DND-41 (cell line): ENCODE data around the gene CACNB2.

Experiments used
- ATAC-seq: fragments of 200-7000 bp; cut with Tn5 transposase; 3 replicates; pipeline ENCODE4 v1.9.1; 2021; ENCODE audit warnings: low read depth; ENCODE audit not compliant: insufficient read depth
- DNase-seq: peaks from one replicate; pipeline ENCODE4 v3.0.0-alpha.2; 2020
- H2AFZ ChIP-seq: 2 replicates; pipeline ENCODE4 v1.6.0; 2012; ENCODE audit warnings: low read depth, low read length
- H3K27ac ChIP-seq: 2 replicates; pipeline ENCODE4 v1.5.1; 2012; ENCODE audit warnings: low read length, inconsistent platforms
- H3K27me3 ChIP-seq: fragments of 200-600 bp; sonication (generic); 2 replicates; pipeline ENCODE4 v1.6.0; 2012; ENCODE audit warnings: low read length, mild to moderate bottlenecking, inconsistent platforms; ENCODE audit not compliant: insufficient read depth, poor library complexity
- H3K36me3 ChIP-seq: 2 replicates; pipeline ENCODE4 v1.5.1; 2012; ENCODE audit warnings: low read length, inconsistent platforms; ENCODE audit not compliant: insufficient read depth
- H3K4me1 ChIP-seq: 2 replicates; pipeline ENCODE4 v1.5.1; 2012; ENCODE audit warnings: mild to moderate bottlenecking, low read length; ENCODE audit not compliant: insufficient read depth
- H3K4me2 ChIP-seq: 2 replicates; pipeline ENCODE4 v1.6.0; 2012; ENCODE audit warnings: mild to moderate bottlenecking, moderate library complexity, low read length, inconsistent platforms; ENCODE audit not compliant: insufficient read depth
- H3K4me3 ChIP-seq, 2 experiments: fragments of 200-600 bp in 1 of 2; shearing (Covaris generic) in 1 of 2; 2 replicates each; pipeline ENCODE4 v1.5.1; 2012 to 2016; ENCODE audit warnings: inconsistent platforms in 2 of 2, low read length in 2 of 2, mild to moderate bottlenecking in 2 of 2, low read depth in 1 of 2, moderate library complexity in 1 of 2
- H3K79me2 ChIP-seq: 2 replicates; pipeline ENCODE4 v1.6.0; 2012; ENCODE audit warnings: low read length, inconsistent platforms; ENCODE audit not compliant: insufficient read depth
- H3K9ac ChIP-seq: 2 replicates; pipeline ENCODE4 v1.6.0; 2012; ENCODE audit warnings: low read depth, mild to moderate bottlenecking, inconsistent platforms, low read length, moderate library complexity
- H3K9me3 ChIP-seq: 2 replicates; pipeline ENCODE4 v1.5.1; 2012; ENCODE audit warnings: low read length, moderate library complexity, mild to moderate bottlenecking, inconsistent platforms; ENCODE audit not compliant: insufficient read depth, severe bottlenecking
- H4K20me1 ChIP-seq: 2 replicates; pipeline ENCODE4 v1.6.0; 2012; ENCODE audit warnings: low read length; ENCODE audit not compliant: insufficient read depth
- EZH2 ChIP-seq: IDR thresholded peaks from 3 replicates; pipeline ENCODE4 v1.6.1; 2012; ENCODE audit warnings: borderline replicate concordance, low read depth, mild to moderate bottlenecking, moderate library complexity, low read length, inconsistent platforms; ENCODE audit not compliant: severe bottlenecking
- TF ChIP-seq, protein P1 (sequence below): IDR thresholded peaks from 2 replicates; pipeline ENCODE4 v1.5.1; 2012; ENCODE audit warnings: borderline replicate concordance, low read length, moderate library complexity, mild to moderate bottlenecking; ENCODE audit not compliant: poor library complexity, severe bottlenecking; ENCODE audit errors: extremely low read depth

The CACNB2 gene

DNA sequence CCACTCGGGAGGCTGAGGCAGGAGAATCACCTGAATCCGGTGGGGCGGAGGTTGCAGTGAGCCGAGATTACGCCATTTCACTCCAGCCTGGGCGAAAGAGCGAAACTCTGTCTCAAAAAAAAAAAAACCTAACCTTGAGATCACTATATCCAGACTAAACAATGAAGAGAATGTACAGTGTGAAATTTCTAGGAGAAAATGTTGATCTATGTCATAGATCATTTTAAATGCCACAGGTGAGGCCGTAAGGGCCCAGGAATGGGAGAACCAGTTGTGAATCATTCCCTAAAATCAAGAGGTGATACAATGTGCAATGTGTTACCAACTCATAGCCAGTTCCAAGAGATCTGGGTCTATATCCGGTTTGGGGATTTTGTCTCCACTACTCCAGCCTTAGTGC lies 158.0 kb downstream of the CACNB2 start:
- Histone ChIP-seq H3K36me3 (no peaks in the 10 kb centered on the region), H3K4me3 (no peak overlapping the region), H3K9ac (no peak overlapping the region), H3K27me3 (no peaks in the 10 kb centered on the region), H4K20me1 (no peaks in the 10 kb centered on the region), H3K4me2 (no peak overlapping the region), H3K79me2 (no peaks in the 10 kb centered on the region), H2AFZ (no peak overlapping the region), H3K4me1 (no peaks in the 10 kb centered on the region), H3K9me3 (no peaks in the 10 kb centered on the region), H3K27ac (no peak overlapping the region)
- ATAC-seq (no peak), DNase-seq (no peak)
- TF ChIP-seq EZH2 = no peak
- TF ChIP-seq, protein P1, sequence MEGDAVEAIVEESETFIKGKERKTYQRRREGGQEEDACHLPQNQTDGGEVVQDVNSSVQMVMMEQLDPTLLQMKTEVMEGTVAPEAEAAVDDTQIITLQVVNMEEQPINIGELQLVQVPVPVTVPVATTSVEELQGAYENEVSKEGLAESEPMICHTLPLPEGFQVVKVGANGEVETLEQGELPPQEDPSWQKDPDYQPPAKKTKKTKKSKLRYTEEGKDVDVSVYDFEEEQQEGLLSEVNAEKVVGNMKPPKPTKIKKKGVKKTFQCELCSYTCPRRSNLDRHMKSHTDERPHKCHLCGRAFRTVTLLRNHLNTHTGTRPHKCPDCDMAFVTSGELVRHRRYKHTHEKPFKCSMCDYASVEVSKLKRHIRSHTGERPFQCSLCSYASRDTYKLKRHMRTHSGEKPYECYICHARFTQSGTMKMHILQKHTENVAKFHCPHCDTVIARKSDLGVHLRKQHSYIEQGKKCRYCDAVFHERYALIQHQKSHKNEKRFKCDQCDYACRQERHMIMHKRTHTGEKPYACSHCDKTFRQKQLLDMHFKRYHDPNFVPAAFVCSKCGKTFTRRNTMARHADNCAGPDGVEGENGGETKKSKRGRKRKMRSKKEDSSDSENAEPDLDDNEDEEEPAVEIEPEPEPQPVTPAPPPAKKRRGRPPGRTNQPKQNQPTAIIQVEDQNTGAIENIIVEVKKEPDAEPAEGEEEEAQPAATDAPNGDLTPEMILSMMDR = no peak

DNA sequence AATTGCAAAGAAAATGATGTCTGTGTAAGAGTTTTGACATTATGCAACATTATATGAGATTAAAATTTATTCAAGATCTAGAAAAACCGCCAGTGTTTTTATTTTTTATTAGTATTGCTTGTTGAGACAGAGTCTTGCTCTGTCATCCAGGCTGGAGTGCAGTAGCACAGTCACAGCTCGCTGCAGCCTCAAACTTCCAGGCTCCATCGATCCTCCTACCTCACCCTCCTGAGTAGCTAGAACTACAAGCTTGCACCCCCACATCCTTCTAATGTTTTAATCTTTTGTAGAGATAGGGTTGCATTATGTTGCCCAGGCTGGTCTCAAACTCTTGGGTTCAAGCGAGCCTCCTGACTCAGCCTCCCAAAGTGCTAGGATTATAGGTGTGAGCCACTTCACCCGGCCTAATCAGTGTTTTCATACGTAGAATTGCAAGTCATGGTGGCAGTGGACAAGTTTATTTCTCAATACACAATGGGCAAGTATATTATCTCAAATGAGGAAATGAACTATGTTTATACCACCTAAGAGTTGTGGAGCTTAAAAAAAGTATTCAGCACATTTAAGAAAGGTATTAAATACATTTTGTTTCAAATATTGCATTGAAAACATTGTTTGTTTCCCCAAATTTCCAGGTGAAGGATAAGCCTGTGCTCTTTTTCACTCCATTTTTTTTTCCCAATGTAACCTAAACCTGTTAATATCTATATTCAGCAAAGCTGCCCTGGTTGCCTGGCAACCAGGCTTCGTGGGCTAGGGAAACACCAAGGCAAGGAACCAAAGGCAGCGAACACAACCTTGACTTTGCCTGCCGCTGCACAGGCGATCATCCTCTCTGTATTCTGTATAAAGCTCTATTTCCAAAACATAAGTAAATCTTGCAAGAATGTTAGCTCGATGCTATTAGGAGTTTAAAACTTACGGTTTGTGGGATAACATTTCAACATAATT lies 163.9 kb downstream of the CACNB2 start:
- Histone ChIP-seq H3K27ac (no peak overlapping the region), H3K9me3 (no peaks in the 10 kb centered on the region), H4K20me1 (no peaks in the 10 kb centered on the region), H3K79me2 (no peaks in the 10 kb centered on the region), H3K27me3 (no peaks in the 10 kb centered on the region), H3K36me3 (no peaks in the 10 kb centered on the region), H3K4me2 (no peak overlapping the region), H2AFZ (no peak overlapping the region), H3K4me3 (no peak overlapping the region), H3K9ac (no peak overlapping the region), H3K4me1 (no peaks in the 10 kb centered on the region)
- DNase-seq (no peak), ATAC-seq (no peak)
- TF ChIP-seq, protein P1 = no peak
- TF ChIP-seq EZH2 = no peak

DNA sequence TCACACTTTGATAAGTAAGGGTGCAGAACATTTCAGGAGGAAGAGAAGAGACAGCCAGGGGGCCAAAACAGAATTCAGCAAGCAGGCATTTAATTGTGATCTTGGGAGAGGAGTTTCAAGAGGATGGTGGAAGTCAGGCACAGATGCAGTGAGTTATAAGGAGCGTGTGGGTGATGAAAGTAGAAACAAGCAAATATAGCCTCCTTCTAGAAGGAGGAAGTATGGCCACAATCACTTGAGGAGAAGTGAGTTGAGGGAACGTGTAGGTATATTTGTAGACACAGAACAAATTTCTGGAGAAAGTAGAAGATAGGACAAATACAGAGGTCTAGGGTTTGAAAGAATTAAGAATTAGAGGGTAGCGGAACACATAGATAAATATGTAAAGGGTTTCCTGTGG lies 165.8 kb downstream of the CACNB2 start:
- Histone ChIP-seq H2AFZ (no peak overlapping the region), H3K27ac (no peak overlapping the region), H4K20me1 (no peaks in the 10 kb centered on the region), H3K27me3 (no peaks in the 10 kb centered on the region), H3K4me2 (no peak overlapping the region), H3K9ac (no peak overlapping the region), H3K9me3 (no peaks in the 10 kb centered on the region), H3K4me3 (no peak overlapping the region), H3K4me1 (no peaks in the 10 kb centered on the region), H3K36me3 (no peaks in the 10 kb centered on the region), H3K79me2 (no peaks in the 10 kb centered on the region)
- TF ChIP-seq EZH2 = no peak
- TF ChIP-seq, protein P1 = no peak
- DNase-seq = no peak
- no peak for ATAC-seq
